ENCODE measurements around the gene BRINP2. TPM values are rescaled to one million over a fixed set of nuclear protein-coding genes. Genes with fewer than 3 reads are reported as not detected.

BRINP2 gene
- total RNA-seq, 2 donors from 2014 or later, result not detected

- Histone ChIP-seq H3K36me3 (no peaks in the 10 kb centered on the region), H3K27me3 (replicated peaks; ENCODE audit: insufficient read depth) (no peaks in the 10 kb centered on the region), H3K4me3 (no peak overlapping the region), H3K4me1 (ENCODE audit: control insufficient read depth in 1 of 2, low read depth in 2 of 2) (no peaks in the 10 kb centered on the region), H3K9me3 (no peaks in the 10 kb centered on the region), H3K27ac (no peak overlapping the region)
- no peak for DNase-seq (ENCODE audit: low spot score)
- no peak for TF ChIP-seq CTCF (IDR thresholded peaks at IDR 0.05)
- no peak for ATAC-seq (ENCODE audit: insufficient number of reproducible peaks, low FRiP score, low read depth)
Observed at GRCh38 chr1:177239792-177240191, 69.0 kb downstream of the BRINP2 start.

- DNase-seq (ENCODE audit: low spot score) (no peak), ATAC-seq (ENCODE audit: insufficient number of reproducible peaks, low FRiP score, low read depth) (no peak)
- H3K36me3 ChIP-seq, result no peaks in the 10 kb centered on the region
- no peak overlapping the region for H3K27ac ChIP-seq
- H3K27me3 ChIP-seq (replicated peaks; ENCODE audit: insufficient read depth), result no peaks in the 10 kb centered on the region
- no peak for TF ChIP-seq CTCF (IDR thresholded peaks at IDR 0.05)
- peaks cover 11 to 19% of the 10 kb centered on the region in 2 donors for H3K4me1 ChIP-seq (ENCODE audit: control insufficient read depth in 1 of 2, low read depth in 2 of 2)
- no peaks in the 10 kb centered on the region for H3K9me3 ChIP-seq
- H3K4me3 ChIP-seq, result no peak overlapping the region
Observed at GRCh38 chr1:177243773-177244172, 73.0 kb downstream of the BRINP2 start.

GRCh38 chr1:177246710-177247580 lies 76.2 kb downstream of the BRINP2 start:
- H3K27me3 ChIP-seq (replicated peaks; ENCODE audit: insufficient read depth), result no peaks in the 10 kb centered on the region
- TF ChIP-seq CTCF (IDR thresholded peaks at IDR 0.05), result no peak
- no peak for DNase-seq (ENCODE audit: low spot score)
- peaks cover 11 to 19% of the 10 kb centered on the region in 2 donors for H3K4me1 ChIP-seq (ENCODE audit: control insufficient read depth in 1 of 2, low read depth in 2 of 2)
- H3K9me3 ChIP-seq, result no peaks in the 10 kb centered on the region
- peak overlapping the region; percentile 37 for H3K4me3 ChIP-seq
- H3K27ac ChIP-seq, result peak overlapping the region in 1 of 2 donors; percentile 33
- H3K36me3 ChIP-seq, result no peaks in the 10 kb centered on the region
- peak; percentile 79 for ATAC-seq (ENCODE audit: insufficient number of reproducible peaks, low FRiP score, low read depth)

- Histone ChIP-seq H3K4me3 (peak overlapping the region; percentile 37), H3K4me1 (ENCODE audit: control insufficient read depth in 1 of 2, low read depth in 2 of 2) (peaks cover 11 to 19% of the 10 kb centered on the region in 2 donors), H3K9me3 (no peaks in the 10 kb centered on the region), H3K27me3 (replicated peaks; ENCODE audit: insufficient read depth) (no peaks in the 10 kb centered on the region), H3K27ac (peak overlapping the region in 1 of 2 donors; percentile 33), H3K36me3 (no peaks in the 10 kb centered on the region)
- TF ChIP-seq CTCF (IDR thresholded peaks at IDR 0.05), result no peak
- DNase-seq (ENCODE audit: low spot score), result no peak
- no peak for ATAC-seq (ENCODE audit: insufficient number of reproducible peaks, low FRiP score, low read depth)
Observed at GRCh38 chr1:177247623-177248176, 76.9 kb downstream of the BRINP2 start.

- no peaks in the 10 kb centered on the region for H3K36me3 ChIP-seq
- no peak for ATAC-seq (ENCODE audit: insufficient number of reproducible peaks, low FRiP score, low read depth)
- DNase-seq (ENCODE audit: low spot score), result no peak
- TF ChIP-seq CTCF (IDR thresholded peaks at IDR 0.05), result no peak
- H3K4me3 ChIP-seq, result no peak overlapping the region
- H3K4me1 ChIP-seq (ENCODE audit: control insufficient read depth in 1 of 2, low read depth in 2 of 2), result peaks cover 11 to 19% of the 10 kb centered on the region in 2 donors
- H3K9me3 ChIP-seq, result no peaks in the 10 kb centered on the region
- no peak overlapping the region for H3K27ac ChIP-seq
- no peaks in the 10 kb centered on the region for H3K27me3 ChIP-seq (replicated peaks; ENCODE audit: insufficient read depth)
Observed at GRCh38 chr1:177248258-177248657, 77.5 kb downstream of the BRINP2 start.

Measured in thoracic aorta (tissue), 2 donors.